ENCODE data around the gene PRKCH. TPM values are rescaled to one million over a fixed set of nuclear protein-coding genes. Genes with fewer than 3 reads are reported as not detected.
A peak's percentile ranks its signal among the peaks of the same experiment; 100 is the strongest.

The PRKCH gene
- total and polyA plus RNA-seq, 2 of the 13 experiments (the other 11 are each of a cell fraction or from before 2014, with no cell fraction given), result 0.48 to 1.3 TPM

DNA sequence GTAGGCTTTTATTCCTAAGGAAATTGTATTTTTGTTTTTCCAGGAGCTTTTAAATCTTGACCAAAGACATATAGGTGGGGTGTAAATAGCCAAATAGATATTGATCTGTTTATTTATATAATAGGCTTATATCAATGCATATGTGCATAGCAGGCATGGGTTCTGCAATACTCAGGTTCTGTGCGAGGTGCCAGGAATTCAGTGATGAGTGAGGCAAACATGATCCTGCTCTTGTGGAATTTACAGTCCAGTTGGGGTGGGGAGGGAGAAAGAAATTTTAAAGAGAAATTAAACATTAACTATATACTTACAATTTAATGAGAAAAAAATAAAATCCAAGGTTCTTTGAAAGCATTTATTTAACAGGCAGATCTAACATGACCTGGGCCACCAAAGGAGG lies 213.7 kb downstream of the PRKCH start:
- Histone ChIP-seq H3K9me3 (ENCODE audit: low read length) (no peaks in the 10 kb centered on the region), H3K79me2 (ENCODE audit: insufficient read depth, low read length) (no peaks in the 10 kb centered on the region), H3K4me2 (ENCODE audit: low read depth, low read length) (no peak overlapping the region), H4K20me1 (ENCODE audit: insufficient read depth, low read length) (no peaks in the 10 kb centered on the region), H3K27me3 (ENCODE audit: control insufficient read depth in 1 of 2, insufficient read depth in 2 of 2, low read length in 2 of 2) (no peaks in the 10 kb centered on the region), H3K27ac (ENCODE audit: extremely low read length, insufficient read depth, low read length) (no peak overlapping the region), H3K36me3 (replicated peaks in 1 of 2; ENCODE audit: control insufficient read depth in 1 of 2, insufficient read depth in 2 of 2, low read length in 2 of 2) (no peaks in the 10 kb centered on the region), H3K4me3 (replicated peaks in 1 of 3; ENCODE audit: insufficient read depth in 1 of 3, low read depth in 2 of 3, low read length in 3 of 3) (no peak overlapping the region), H2AFZ (ENCODE audit: low read length) (no peak overlapping the region), H3K9ac (ENCODE audit: insufficient read depth, low read depth, low read length) (no peak overlapping the region), H3K4me1 (ENCODE audit: insufficient read depth, low read length) (peaks cover 71% of the 10 kb centered on the region)
- BruUV-seq (replicated peaks), result no TSS peak
- intact Hi-C loops (cut with micrococcal nuclease; ENCODE audit: unreplicated experiment), result loop anchor here (10.0 kb wide), 1 partner anchor 300 kb away; no protein-coding TSS in a partner anchor
- no peak for ATAC-seq
- CTCF ChIA-PET (ENCODE audit: low intra/inter-chr PET ratio, low total read pairs), result no interaction called here
- no peak for TF ChIP-seq AKAP8 (CRISPR knock-in tag; IDR thresholded peaks at IDR 0.05)
- TF ChIP-seq ISL2 (CRISPR knock-in tag; IDR thresholded peaks at IDR 0.05), result no peak
- no peak for TF ChIP-seq PCBP1 (IDR thresholded peaks at IDR 0.05; ENCODE audit: borderline replicate concordance, low read depth, low read length)
- no peak for TF ChIP-seq TEAD2 (CRISPR knock-in tag; IDR thresholded peaks at IDR 0.05)
- no peak for TF ChIP-seq NBN (conservative IDR thresholded peaks at IDR 0.05)
- TF ChIP-seq MEIS1 (CRISPR knock-in tag; IDR thresholded peaks at IDR 0.05; ENCODE audit: borderline replicate concordance), result no peak
- no peak for TF ChIP-seq CEBPG (CRISPR knock-in tag; IDR thresholded peaks at IDR 0.05)
- peak; percentile 13; the same call in 1 of the 2 replicates for TF ChIP-seq BCL6 (CRISPR knock-in tag; IDR thresholded peaks at IDR 0.05)
- peak; percentile 56 for DNase-seq (ENCODE audit: low spot score)
- 73% methylated on average over 1 of the region's 1 CpG for WGBS (ENCODE audit: low lambda C conversion rate)
- FAIRE-seq, result no peak
- in situ Hi-C loops (cut with HindIII; ENCODE audit: extremely low pct_ligation_motif_present, low pct_unique_long_range_greater_than_20kb), result loop anchor here (10.0 kb wide), 1 partner anchor 60 kb away; no protein-coding TSS in a partner anchor
- POLR2A ChIA-PET, result interaction anchor here (5.1 to 5.6 kb wide), 3 partner anchors 9 to 25 kb away, joined by 60 to 146 read pairs (median 99); no protein-coding TSS in a partner anchor

DNA sequence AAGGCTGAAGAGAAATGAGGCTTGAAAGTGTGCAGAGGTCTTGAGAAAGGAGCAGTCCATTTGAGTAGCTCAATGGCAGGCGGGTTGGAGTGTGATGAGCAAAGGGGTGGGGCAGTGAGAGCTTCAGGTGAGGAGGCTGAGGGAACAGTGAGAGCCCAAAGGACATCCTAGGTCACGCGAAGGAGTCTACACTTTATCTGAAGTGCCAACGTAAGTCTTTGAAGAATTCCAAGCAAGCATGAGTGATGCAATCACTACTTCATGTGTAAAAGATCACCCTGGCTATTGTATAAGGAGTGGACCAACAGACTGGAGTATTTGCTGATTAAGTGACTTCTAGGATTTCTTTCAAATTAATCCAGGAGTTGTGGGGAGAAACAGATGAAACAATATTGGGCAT lies 214.1 kb downstream of the PRKCH start:
- no peak for DNase-seq (ENCODE audit: low spot score)
- Histone ChIP-seq H3K4me3 (replicated peaks in 1 of 3; ENCODE audit: insufficient read depth in 1 of 3, low read depth in 2 of 3, low read length in 3 of 3) (no peak overlapping the region), H3K9ac (ENCODE audit: insufficient read depth, low read depth, low read length) (no peak overlapping the region), H3K4me2 (ENCODE audit: low read depth, low read length) (no peak overlapping the region), H2AFZ (ENCODE audit: low read length) (no peak overlapping the region), H3K27me3 (ENCODE audit: control insufficient read depth in 1 of 2, insufficient read depth in 2 of 2, low read length in 2 of 2) (no peaks in the 10 kb centered on the region), H3K79me2 (ENCODE audit: insufficient read depth, low read length) (no peaks in the 10 kb centered on the region), H3K9me3 (ENCODE audit: low read length) (no peaks in the 10 kb centered on the region), H3K27ac (ENCODE audit: extremely low read length, insufficient read depth, low read length) (no peak overlapping the region), H3K36me3 (replicated peaks in 1 of 2; ENCODE audit: control insufficient read depth in 1 of 2, insufficient read depth in 2 of 2, low read length in 2 of 2) (no peaks in the 10 kb centered on the region), H4K20me1 (ENCODE audit: insufficient read depth, low read length) (no peaks in the 10 kb centered on the region), H3K4me1 (ENCODE audit: insufficient read depth, low read length) (peaks cover 67% of the 10 kb centered on the region)
- ChIA-PET CTCF (ENCODE audit: low intra/inter-chr PET ratio, low total read pairs) (no interaction called here), POLR2A (interaction anchor here (5.1 to 5.6 kb wide), 3 partner anchors 9 to 24 kb away, joined by 60 to 146 read pairs (median 99); no protein-coding TSS in a partner anchor)
- BruUV-seq (replicated peaks), result no TSS peak
- no peak for TF ChIP-seq ZNF180 (CRISPR knock-in tag; IDR thresholded peaks at IDR 0.05; ENCODE audit: borderline replicate concordance, low read depth)
- TF ChIP-seq THAP11 (CRISPR knock-in tag; IDR thresholded peaks at IDR 0.05), result no peak
- TF ChIP-seq CEBPB (IDR thresholded peaks at IDR 0.05; ENCODE audit: borderline replicate concordance, low read depth, low read length), result peak; percentile 50; the same call in 1 of the 2 replicates
- 0 out of 4 replicates have a peak, but pooled peaks of 1 of the 2 experiments have one; percentile 14 for TF ChIP-seq MAFK (conservative IDR thresholded peaks at IDR 0.05 in 1 of 2, IDR thresholded peaks at IDR 0.05 in 1 of 2; ENCODE audit: low read length in 2 of 2)
- intact Hi-C loops (cut with micrococcal nuclease; ENCODE audit: unreplicated experiment) (loop anchor here (10.0 kb wide), 1 partner anchor 299 kb away; no protein-coding TSS in a partner anchor), in situ Hi-C loops (cut with HindIII; ENCODE audit: extremely low pct_ligation_motif_present, low pct_unique_long_range_greater_than_20kb) (loop anchor here (10.0 kb wide), 1 partner anchor 61 kb away; no protein-coding TSS in a partner anchor)
- 97% methylated on average over 4 of the region's 4 CpGs for WGBS (ENCODE audit: low lambda C conversion rate)
- ATAC-seq, result no peak
- FAIRE-seq, result no peak
